Choroid plexus epithelial cell (primary cell): ENCODE results near the gene CRTC1.

Source experiments
- DNase-seq: peaks from one replicate; pipeline ENCODE4 v3.0.0-alpha.2; 2010; ENCODE audit warnings: low read depth
- H3K4me3 ChIP-seq: 2 replicates; pipeline ENCODE4 v1.5.1; 2011; ENCODE audit warnings: low read depth, mild to moderate bottlenecking, control low read depth, low read length, moderate library complexity
- TF ChIP-seq, protein P1 (sequence below): conservative IDR thresholded peaks from 2 replicates; pipeline ENCODE4 v1.5.1; 2011; ENCODE audit warnings: low read depth, mild to moderate bottlenecking, control low read depth, inconsistent platforms, low read length, moderate library complexity

CRTC1 gene

DNA sequence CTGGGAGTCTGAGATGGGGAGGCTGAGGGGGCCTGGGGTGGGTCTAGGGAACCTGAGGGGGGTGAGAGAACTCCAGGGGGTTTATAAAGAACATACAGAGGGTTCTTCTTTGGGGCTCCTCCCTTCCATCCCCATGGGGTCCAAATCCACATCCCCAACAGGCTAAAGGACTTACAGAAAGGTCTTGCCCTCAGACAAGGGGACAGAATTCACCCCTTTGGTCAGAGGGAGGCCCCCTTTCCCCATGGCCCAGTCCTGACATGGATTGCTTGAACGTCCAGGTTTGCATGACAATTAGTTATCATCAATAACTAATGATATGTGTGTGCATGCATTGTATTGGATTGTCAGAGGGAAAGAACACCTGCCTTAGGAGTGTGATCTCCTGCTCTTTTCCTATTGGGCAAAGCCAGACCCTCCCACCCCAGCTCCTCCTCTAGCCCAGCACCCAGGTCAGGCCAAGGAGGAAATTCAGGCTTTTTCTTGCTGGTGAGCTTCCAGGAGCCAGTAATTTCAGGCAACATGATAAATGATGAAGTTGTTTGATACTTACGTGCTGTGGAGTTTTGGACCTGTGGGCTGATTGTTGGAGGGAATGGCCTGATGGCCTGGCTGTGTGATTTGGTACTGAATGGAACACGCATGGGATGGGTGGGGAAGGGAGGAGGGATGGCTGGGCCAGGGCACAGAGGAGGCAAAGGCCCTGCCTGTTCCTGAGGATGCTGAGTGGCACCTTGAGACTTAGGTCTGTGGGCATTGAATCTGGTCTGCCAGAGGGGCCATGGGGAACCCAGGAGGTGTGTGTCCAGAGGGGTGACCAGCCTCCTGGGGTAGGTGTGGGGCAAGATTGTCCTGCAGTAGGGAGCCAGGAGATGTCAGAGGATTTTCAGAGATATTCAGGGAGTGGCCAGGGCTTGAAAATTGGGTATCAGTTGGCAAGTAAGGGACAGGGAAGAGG is 45.5 kb upstream of the CRTC1 start:
- TF ChIP-seq, protein P1, sequence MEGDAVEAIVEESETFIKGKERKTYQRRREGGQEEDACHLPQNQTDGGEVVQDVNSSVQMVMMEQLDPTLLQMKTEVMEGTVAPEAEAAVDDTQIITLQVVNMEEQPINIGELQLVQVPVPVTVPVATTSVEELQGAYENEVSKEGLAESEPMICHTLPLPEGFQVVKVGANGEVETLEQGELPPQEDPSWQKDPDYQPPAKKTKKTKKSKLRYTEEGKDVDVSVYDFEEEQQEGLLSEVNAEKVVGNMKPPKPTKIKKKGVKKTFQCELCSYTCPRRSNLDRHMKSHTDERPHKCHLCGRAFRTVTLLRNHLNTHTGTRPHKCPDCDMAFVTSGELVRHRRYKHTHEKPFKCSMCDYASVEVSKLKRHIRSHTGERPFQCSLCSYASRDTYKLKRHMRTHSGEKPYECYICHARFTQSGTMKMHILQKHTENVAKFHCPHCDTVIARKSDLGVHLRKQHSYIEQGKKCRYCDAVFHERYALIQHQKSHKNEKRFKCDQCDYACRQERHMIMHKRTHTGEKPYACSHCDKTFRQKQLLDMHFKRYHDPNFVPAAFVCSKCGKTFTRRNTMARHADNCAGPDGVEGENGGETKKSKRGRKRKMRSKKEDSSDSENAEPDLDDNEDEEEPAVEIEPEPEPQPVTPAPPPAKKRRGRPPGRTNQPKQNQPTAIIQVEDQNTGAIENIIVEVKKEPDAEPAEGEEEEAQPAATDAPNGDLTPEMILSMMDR: no peak
- H3K4me3 ChIP-seq: no peak overlapping the region
- DNase-seq: no peak

DNA sequence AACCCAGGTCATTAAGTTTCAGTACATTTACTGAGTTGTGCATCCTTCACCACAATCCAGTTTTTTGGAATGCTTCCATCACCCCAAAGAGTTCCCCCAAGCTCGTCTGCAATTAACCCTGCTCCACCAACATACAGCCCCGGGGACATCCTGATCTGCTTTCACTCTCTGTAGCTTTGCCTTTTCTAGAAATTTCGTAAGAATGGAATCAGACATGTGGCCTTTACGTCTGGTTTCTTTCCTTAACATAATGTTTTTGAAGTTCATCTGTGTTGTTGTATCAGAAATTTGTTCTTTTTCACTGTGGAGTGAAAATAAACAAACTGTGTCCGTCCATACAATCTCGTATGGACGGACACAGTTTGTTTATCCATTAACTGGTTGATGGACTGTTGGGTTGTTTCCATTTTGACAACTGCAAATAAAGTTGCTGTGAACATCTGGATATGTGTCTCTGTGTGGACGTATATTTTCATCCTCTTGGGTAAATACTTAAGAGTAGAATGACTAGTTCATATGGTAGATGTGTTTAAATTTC is 43.7 kb upstream of the CRTC1 start:
- DNase-seq: peak; percentile 41
- TF ChIP-seq, protein P1: no peak
- H3K4me3 ChIP-seq: no peak overlapping the region

DNA sequence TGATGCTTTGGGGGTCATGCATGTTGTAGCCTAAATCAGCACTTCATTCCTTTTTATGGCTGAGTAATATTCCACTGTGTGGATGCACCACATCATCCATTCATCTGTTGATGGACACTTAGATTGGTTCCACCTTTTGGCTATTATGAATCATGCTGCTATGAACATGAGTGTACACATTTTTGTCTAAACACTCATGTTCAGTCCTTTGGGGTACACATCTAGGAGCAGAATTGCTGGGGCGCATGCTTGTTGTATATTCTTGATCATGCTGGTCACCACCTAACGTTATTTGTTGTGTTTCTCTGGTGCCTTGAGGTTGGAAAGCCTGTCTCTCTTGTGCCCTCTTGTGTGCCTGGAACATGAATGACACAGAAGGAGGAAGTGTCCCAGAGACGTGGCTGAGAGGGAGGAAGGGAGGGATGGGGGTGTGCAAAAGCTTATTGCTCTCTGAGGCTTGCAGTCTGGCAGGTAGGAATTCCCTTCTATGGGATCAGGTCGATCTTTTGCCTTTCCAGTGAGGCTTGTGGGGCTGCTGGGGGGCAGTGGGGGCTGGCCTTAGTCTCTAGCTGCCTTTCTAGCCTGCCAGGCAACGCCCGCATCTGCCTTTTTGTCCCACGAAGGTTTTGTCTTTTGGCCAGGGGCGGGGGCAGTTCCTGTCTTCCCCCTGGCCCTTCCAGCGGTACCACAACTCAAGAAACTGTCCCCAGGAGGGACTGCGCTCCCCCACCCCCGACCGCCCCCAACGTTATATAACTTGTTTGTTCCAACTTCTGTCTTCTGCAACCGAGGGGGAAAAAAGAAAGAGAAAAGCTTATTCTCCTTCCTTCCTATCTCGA is 39.1 kb upstream of the CRTC1 start:
- DNase-seq: no peak
- H3K4me3 ChIP-seq: no peak overlapping the region
- TF ChIP-seq, protein P1: no peak

DNA sequence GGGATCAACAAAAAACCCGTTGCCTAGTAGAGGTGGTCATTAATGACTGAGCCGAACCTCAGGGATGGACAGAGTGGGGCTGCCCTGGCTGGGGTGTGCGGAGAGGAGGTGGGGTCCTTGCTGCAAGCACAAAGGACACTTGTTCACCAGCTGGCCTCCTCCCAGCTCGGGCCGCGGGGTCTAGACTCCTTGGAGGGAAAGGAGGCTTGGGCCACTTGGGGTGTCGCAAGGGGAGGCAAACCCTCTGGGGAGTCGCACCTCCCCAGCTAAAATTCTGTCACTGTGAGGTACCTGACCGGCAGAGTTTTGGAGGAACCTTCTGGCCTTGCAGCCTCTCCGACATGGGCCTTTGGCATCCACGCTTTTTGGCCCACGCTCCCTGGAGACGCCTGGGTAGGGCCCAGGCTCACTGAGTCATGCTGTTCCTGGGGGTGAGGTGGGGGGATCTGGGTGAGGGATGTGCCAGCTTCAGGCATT is 38.4 kb upstream of the CRTC1 start:
- TF ChIP-seq, protein P1: no peak
- no peak overlapping the region for H3K4me3 ChIP-seq
- DNase-seq: no peak

DNA sequence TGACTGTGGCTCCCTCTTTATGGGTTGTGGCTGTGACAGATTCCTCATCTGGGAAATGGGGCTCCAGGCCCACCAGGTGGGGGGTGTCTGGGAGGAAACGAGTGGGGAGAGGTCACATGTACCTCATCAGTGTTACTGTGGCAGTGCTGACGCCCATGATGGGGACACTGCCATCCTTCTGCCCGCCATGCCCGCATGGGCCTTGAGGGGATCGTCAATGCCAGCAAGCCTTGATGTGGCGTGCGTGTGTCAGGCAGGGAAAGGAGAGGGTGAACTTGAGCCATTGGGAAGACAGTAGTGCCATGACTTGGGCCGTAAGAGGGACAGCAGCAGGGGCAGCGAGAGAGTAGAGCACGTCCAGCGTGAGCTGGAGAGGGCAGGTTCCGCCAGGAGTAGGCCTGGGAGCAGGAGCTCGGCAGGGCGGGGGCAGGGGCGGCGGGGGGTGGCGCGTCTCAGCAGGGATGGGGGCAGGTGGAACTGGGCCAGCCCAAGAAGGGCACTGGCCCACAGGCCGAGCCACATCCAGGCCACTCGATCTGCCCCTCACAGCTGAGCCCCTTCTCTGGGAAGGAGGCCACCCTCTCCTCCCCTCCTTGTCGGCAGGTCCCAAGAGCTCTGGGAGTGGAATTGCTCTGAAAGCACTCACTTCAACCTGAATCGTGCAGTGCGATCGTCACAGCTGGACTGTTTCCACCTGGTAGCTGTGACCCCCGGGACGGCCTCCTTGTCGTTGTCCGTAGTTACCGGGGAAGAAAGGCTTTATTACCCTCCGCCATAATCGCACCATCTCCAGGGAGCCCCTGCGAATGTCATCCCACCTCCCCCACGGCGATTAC is 36.7 kb upstream of the CRTC1 start:
- TF ChIP-seq, protein P1: no peak
- DNase-seq: no peak
- H3K4me3 ChIP-seq: no peak overlapping the region

DNA sequence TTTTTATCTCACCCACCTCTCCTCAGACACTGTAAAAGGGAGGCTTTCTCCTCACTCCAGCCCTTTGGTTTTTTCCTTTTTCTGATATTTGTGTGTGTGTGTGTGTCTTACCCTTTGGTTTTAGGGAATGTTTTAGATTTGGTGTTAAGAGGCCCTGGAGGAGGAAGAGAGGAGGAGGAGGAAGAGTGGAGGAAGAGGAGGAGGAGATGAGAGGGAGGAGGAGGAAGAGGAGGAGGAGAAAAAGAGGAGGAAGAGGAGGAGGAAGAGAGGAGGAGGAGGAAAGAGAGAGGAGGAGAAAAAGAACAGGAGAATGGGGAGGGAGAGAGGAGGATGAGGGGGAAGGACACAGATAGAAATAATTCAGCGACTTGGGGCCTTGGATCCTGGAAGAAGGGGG is 36.1 kb upstream of the CRTC1 start:
- no peak for DNase-seq
- H3K4me3 ChIP-seq: no peak overlapping the region
- TF ChIP-seq, protein P1: no peak
